GM12891 (cell line): ENCODE results near the gene BOK.

ENCODE experiments used
- POLR2A ChIP-seq: IDR thresholded peaks from 2 replicates; pipeline ENCODE4 v1.6.1; 2011; ENCODE audit warnings: low read depth, low read length, control low read depth
- POLR2AphosphoS5 ChIP-seq: IDR thresholded peaks from 2 replicates; pipeline ENCODE4 v1.6.1; 2011; ENCODE audit warnings: low read depth, low read length, control low read depth
- POU2F2 ChIP-seq: IDR thresholded peaks from 2 replicates; pipeline ENCODE4 v1.6.1; 2011; ENCODE audit warnings: low read depth, mild to moderate bottlenecking, control low read depth, low read length, moderate library complexity

GRCh38 chr2:241611062-241611461 lies 52.5 kb downstream of the BOK start:
- TF ChIP-seq POLR2AphosphoS5 (no peak), POLR2A (no peak), POU2F2 (no peak)
